GM18907 (cell line): ENCODE data around the gene CECR2.

ENCODE experiments used
- ATAC-seq: cut with Tn5 transposase; IDR thresholded peaks from one replicate; pipeline ENCODE4 v1.9.1; 2021; ENCODE audit warnings: mild to moderate bottlenecking, moderate library complexity; ENCODE audit not compliant: unreplicated experiment

The CECR2 gene

DNA sequence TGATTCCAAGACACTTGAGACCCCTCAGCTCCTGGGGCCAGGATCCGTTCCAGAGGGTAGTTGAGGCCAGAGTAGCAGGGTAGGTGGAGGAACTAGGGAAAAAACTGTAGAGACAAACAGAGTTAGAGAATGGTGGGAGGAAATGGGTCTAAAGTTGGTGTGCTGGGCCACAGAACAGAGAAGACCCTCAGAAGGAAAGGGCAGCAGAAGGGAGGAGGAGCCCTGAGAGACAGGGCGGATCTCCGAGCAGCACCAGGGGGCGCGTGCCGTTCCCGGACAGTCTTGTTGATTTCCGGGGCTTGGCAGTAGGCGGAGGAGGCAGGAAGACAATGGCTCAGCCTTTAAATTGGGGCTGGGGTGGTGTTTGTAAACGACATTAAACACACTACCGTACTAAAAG lies 2.4 kb upstream of the CECR2 start:
- ATAC-seq, result no peak

DNA sequence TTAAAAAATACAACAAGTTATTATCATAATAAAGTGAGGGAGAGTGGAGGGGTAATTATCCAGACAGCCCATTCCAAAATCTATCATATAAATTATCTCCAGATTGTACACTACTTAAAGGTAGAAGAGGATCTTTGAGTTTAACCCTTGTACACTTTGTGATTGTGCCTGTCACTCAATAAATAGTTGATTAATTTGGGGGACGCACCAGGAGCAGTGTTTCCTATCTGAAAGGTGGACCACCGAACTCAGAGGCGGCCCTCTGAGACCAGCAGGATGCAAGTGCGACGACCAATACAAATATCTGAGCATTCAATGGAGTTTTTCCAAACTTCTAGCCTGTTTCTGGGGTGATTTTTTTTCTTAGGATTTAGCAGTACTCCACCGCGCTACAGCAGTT lies 1.1 kb upstream of the CECR2 start:
- ATAC-seq, result no peak

DNA sequence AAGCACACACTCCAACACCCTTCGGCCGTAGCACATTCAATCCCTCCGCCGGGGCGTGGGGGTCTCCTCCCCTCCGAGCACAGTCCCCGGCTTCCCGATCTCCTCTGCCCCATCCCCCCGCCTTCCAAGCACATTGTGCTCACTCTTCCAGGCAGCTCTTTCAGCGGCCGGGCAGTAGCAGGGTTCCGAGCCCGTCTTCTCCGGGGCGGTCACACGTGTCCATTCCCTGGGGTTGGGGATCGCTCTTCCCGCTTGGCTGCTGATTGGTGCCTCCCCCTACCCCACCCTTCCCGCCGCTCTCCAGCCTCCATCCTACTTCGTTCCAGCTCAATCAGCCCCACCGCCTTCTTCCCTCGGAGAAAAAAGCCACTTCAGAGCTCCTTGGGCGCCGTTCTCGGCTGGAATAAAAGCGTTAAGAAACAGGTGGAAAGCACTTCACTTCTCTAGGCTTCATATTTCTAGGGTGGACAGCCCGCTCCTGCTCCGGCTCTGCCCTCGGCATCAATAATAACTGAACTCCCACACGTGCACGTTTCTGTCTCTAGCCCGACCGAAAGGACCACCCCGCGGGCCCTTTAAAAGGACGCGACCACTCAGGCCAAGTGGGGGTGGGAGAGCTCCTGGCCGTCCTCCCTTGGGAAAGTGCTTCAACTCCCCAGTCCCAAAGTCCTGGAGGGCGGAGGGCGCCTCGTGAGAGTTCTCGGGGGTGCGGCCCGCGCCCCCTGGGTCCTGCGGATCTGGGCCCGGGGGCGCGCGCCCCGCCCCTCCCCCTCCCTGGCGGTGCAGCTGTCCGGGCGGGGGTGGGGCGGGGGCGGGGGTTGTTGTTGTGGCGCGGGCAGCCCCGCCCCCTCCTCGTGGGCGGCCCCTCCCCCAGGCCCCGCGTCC lies 464 bp upstream of the CECR2 start:
- no peak for ATAC-seq

DNA sequence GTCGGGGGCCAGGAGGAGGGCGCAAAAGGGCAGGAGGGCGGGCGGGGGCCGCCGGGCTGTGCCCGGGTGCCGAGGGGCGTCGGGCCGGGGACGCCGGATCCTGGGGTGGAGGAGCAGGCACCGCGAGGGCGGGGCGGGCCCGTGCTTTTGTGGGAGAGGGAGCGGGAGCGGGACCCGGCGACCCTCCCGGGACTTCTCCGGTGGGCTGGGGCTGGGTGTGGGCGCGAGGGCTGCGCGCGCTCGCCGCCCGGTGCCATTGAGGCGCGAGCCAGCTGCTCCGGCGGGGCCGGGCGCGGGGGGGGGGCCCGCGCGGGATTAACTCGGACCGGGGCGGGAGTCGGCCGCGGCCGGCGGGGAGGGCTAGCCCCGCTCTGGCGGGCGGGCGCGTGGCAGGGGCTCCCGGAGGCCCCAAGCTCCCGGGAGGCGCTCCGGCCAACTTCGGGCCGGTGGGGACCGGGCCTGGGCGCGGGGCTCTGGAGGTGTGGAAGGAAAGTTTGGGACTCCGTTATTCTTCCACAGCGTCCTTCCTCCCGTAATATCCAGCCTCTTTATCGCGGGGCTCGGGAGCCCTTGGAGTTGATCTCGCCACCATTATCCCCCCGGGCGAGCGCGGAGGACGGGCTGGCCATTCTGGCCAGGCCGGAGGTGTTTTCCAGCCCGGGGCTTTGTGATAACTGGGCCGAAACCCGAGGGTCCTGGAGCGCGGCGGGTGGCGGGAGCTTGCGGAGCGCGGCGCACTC lies 936 bp downstream of the CECR2 start:
- ATAC-seq, result no peak

DNA sequence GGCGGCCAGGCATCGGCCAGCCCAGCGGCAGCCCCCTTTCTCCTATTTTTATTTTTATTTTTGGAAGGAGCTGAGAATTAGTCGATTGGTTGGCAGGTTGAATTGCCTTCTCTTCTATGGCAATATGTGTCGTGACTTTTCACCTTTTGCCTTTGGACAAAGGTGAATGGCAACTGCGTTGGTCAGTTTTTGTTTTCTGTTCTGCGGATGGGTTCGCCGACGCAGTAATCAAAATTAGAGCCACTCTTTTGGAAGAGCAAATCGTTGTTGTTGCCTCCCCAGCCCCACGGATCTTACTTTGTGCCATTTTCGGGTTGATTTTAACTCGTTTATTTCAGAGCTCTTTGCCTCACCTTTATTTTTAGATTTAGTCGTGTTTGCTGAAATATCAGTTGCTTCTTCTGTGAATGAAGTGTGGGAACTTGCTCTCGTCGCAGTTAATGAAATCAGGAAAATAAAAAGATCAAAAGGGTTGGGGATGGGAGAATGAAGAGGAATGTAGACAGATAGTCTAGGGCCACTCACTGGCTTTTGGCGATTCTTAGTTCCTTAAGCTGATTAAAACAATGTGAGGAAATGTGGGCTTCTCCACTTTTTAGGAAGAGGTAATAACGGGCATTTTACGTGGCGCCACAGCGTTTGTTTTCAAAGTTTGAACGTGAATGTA lies 1.6 kb downstream of the CECR2 start:
- no peak for ATAC-seq

DNA sequence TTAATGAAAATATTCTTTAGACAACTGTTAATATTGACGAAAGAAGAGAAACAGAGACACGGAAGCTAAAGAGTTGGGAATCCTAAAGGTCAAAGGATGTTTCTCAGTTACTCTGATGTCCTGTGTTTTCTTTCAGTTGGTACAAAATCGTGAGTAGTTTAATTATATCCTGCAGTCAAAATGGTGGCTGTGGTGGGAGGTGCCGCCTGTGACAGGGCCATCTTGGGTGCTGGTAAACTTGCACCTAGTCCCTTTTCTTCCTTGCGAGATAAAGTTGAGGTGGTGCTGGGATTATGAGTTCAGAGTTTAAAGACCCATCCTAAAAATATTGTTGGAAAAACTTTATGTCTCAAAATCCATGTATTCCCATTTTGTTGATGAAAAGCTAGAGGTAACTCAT lies 2.2 kb downstream of the CECR2 start:
- ATAC-seq, result no peak

DNA sequence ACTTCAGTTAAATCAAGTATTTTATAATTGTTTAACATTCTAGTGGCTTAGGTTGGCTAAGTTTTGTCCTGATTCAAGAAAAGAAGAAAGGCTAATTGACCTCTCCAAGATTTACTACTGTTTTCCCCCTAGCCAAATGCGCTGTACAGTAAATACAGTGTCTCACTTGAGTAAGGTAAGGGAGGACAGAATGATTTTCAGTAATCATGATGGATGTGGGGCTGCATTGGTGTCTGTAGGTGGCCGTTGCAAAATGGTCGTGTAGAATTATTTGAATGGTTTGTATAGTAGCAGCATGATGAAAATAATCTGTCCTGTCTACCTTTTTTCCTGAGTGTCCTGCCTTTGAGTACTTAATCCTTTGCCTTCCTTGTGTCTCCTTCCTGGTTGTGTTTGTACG lies 4.6 kb downstream of the CECR2 start:
- no peak for ATAC-seq

DNA sequence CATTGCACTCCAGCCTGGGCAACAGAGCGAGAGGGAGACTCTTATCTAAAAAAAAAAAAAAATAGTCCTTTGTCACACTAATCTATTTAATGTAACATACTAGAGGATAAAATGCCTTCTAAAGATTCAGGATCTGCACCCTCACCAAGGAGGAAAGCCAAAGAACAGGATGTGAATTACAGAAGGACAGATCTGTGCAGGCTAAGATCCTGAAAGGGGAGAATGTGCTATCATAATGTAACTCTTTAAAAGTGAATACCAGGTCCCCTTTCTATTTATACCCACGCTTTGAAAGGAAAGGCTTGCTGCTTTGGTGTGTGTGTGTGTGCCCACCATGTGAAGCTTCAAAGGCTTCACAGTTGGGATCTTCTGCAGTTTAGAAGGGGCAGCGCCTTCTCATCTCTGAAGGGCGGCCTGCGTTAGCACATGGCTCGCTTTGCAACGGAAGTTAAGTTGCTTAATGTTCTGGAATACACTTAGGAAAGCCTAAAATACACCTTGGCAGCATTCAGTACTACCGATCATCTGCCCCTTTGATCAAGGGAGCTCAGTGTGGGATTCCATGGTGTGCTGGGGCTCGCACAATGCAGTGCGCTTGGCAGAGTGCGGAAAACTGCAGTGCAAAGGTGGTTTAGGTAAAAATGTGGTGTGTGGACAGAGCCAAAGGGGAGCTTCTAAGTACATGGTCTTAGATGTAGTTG lies 6.8 kb downstream of the CECR2 start:
- no peak for ATAC-seq

DNA sequence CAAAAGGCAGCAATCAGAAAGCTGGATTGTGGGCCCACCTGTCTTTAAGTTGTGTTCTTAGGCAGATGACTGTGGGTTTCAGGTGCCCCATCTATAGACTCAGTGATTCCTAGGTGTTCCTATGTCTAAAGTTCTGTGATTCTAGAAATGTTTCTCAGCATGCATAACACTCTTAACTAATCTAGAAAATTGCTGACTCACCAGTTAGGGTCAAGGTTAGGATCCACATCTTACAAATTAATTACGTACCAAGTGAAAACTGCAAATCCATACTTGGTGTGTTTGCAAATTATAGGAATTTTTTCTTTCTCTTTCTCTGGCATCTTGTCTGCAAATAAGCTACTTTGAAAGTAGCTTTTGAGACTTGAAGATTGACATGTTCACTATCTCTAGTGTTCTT lies 7.7 kb downstream of the CECR2 start:
- no peak for ATAC-seq

DNA sequence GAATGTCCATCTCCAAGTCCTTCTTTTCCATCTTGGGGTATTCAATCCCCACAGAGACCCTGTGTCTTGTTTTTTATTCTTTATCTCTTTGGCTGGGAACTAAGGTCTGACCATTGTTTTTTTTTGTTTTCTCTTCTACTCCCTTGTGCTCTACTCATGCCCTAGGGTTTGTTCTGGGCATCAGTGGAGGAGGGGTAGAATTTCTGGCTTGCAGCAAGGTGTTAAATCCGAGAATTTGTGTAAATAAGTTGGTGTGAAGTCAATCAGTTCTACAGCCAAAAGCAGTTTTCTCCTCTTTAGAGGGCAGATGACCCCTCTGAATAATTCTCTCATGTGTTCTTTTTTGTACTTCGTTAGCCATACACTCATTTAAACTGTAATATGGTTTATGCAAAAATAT lies 10.7 kb downstream of the CECR2 start:
- ATAC-seq, result no peak

DNA sequence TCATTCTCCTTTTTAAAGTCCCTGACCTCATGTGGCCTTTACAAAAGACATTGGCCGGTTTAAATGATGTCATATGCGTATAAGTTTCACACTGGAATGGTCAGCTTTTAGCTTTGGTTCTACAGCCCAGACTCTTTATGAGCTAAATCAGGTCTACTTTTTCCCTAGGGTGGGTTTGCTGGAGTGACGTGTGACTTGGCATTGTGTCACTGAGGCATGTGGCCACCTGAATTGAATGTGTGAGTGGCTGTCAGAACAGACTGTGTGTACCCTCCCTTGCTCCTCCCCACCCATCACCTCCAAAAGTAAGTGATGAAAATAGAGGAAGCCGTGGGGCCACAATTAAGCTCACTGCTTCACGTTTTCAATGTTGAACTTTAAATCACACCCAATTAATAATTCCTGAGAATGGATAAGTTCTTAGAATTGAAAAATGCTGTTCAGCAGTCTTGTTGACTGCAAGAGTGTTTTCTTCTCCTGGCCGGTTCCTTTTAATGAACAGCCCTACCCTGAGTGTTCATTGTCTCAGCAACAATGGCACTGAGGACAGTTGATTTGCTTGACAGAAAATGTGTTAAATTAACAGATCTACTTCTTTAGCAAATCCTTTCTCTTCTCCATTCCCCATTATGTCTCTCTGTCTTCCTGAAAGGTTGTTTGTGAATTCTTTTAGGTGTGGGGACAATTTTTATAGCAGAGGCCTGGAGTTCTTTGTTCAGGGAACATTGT lies 11.3 kb downstream of the CECR2 start:
- no peak for ATAC-seq

DNA sequence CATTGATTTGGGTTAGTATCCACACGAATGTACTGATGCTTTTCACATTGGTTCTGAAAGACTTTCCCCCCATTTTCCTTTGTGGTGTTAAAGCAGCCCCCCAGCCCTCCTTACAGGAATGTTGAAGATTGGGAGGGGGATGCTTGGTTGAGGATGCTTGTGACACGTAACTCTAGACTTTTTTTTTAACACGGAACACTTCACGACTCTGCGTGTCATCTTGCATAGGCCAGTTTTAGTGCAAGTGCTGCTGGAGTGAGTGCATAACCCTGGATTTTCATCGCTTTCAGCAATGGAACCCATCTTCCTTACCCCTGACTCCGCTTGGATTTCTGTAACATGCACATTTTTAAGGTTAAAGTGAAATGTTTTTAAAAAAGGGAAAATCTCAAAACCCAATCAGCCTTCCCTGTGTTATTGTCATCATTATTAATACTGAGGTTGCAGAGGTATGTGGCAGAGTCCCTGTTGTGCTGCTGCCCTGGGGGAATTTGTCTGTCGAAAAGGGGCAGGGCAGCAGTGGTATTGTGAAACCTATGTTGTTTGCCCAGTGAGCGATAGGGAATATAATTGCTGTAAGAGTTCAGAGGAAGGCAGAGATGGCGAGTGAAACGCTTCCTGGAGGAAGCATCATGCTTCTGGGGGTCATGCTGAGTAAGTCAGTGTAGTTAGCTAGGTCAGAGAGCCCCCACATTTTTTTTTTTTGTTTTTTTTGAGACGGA lies 12.1 kb downstream of the CECR2 start:
- no peak for ATAC-seq

DNA sequence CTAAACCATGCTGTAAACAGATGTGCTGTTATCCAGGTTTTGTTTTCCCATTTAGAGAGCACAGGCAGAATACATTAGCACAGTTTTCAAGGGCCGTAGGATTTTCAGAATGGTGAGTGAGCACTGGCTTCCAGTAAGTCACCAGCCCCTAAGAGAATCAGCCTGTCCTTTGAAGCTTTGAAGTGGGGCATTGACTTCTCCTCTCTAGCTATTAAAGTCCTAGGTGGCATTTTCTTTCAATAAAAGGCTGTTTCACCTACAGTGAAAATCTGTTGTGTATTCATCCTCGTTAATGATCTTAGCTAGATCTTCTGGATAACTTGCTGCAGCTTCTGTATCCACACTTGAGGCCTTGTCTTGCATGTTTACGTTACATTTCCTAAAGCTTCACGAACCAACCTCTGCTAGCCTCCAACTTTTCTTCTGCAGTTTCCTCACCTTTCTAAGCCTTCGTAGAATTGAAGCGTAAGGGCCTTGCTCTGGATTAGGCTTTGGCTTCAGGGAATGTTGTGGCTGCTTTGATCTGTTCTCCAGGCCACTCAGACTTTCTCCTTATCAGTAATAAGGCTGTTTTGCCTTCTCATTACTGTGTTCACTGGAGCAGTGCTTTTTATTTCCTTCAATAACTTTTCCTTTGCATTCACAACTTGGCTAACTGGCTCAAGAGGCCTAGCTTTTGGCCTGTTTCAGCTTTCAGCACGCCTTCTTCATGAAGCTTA lies 15.5 kb downstream of the CECR2 start:
- no peak for ATAC-seq

DNA sequence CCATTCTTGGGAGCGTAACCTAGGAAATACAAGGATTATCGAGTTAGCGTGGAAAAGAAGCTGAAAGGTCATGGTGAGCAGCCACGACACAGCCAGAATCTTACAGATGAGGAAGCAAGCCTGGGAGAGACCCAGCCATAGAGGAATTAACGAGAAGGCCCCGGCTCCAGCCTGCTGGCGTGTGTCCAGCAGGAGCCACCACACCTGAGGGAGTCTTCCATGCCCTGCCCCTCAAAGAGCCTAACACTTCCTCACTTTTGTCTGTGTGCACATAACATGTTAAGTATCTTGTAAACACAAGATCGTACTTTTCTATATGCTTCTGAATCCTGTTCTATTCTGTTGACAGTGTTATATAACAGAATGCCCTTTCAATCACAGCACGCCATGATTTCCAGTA lies 18.1 kb downstream of the CECR2 start:
- no peak for ATAC-seq

DNA sequence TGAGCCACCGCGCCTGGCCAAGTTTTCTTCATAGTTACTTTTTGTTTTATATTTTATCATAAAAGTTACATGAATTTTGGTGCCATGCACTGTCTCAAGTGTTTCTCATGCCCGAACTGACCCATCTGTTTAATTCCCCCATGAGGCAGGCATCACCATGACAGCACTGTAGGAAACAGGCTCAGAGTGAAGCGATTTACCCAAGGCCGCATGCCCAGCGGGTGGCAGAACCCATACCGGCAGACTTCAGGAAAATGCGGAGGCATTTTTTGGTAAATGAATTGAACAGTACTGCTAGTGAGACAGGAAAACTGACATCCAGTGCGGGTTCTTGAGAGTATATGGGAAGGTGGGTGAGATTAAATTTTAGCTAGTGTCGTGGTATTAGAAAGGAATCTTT lies 19.0 kb downstream of the CECR2 start:
- no peak for ATAC-seq

DNA sequence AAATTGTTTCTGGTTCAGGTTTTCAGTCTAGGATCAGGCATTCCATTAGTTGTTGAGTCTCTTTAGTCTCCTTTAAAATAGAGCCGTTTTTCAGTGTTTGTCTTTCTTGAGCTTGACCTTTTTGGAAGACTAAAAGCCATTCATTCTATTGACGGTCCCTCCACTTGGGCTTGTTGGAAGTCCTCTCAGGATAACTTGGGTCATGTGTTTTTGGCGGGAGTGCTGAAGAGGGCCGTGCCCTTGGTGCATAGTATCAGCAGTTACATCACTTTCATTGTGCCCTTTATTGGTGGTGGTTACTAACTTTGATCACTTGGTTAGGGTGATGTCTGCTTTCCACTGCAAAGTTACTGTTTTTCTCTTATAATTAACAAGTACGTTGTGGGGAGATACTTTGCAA lies 20.8 kb downstream of the CECR2 start:
- ATAC-seq, result no peak

DNA sequence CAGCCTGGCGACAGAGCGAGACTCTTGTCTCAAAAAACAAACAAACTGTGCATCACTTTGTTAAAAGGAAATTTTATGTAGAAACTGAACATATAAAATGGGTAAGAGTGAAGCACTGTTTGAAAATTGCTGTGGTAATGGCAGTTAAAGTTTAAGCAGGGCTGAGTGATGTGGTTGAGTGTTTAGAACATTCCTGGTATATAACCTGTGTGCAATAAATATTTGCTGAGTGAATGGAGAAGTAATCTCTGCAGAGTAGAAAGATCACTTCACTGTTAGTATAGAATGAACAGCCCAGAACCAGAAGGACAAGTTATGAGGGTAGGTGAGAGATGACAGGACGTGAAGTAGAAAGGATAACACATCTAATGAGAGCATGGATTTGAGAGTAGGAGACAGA lies 27.3 kb downstream of the CECR2 start:
- no peak for ATAC-seq

DNA sequence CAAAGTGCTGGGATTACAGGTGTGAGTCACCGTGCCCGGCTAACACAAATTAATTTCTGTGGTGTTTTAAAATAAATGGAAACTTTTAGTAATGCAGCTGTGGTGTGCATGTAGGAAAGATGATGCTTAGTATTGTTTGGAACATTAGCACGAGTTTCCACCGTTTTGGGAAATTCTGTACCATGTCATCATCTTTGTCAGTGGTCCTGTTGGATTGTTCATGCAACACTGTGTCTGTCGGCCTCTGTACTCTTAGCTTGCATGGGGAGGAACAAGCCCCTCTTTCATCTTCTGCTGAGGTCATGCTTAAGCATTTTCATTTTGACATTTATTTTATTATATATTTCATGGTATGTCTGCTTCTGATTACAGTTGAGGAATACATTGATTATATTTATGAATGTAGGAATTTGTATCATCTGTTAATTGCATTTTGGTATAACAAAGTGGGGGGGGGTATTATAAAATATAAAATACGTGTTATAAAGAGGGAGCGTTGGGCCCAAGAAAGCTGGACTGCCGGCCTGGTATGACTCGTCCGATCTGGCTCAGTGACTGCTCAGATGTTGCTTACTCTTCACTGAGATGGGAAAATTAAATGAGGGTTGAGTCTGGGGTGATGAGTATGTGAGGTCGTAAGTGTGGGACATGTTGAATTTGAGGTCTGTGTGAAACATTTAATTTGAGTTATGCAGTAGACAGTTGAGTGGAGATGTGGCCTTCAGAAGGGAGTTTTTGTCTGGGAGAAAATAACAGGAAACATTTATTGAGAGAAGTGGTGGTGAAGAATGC lies 28.7 kb downstream of the CECR2 start:
- ATAC-seq, result no peak

DNA sequence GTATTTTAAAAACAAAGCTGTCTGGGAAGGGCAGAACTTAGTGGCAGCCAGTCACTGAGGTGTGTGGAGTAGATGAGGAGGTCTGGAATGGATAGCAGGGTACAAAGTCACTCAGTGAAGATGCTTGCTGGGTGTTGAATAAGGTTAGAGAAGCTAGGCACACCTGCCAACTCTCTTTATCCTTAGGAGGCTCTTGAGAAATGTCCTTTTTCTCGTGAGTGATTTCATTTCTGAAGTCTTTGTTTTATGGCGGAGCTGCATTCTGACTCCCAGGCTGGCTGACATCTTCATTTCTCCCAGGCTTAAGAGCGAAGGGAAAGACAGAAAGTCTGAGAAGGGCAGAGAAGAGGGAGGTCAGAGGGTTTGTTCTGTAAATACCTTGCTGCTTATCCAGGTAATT lies 31.0 kb downstream of the CECR2 start:
- ATAC-seq, result no peak
